CD14-positive monocyte (primary cell): ENCODE measurements around the gene CFAP299. TPM values are rescaled to one million over a fixed set of nuclear protein-coding genes. Genes with fewer than 3 reads are reported as not detected.

Source experiments
- DNase-seq, 3 donors: peaks; one replicate each; pipeline ENCODE4 v3.0.0-alpha.2; 2011 to 2022
- H2AFZ ChIP-seq: 2 replicates; pipeline ENCODE4 v1.6.0; 2012; ENCODE audit warnings: mild to moderate bottlenecking, low read depth, low read length, inconsistent platforms; ENCODE audit not compliant: insufficient read depth, poor library complexity, severe bottlenecking
- H3K27ac ChIP-seq, 2 donors: 1 replicate in 1 of 2; 2 replicates in 1 of 2; pipeline ENCODE4 v1.5.1; 2012 to 2013; ENCODE audit warnings: low read length in 2 of 2, control low read depth in 1 of 2, inconsistent platforms in 1 of 2, low read depth in 1 of 2, mild to moderate bottlenecking in 1 of 2
- H3K27me3 ChIP-seq, 2 donors: one replicate each; pipeline versions ENCODE4 v1.6.0 to v1.6.1; 2011 to 2013; ENCODE audit warnings: low read length in 2 of 2; ENCODE audit not compliant: control insufficient read depth in 2 of 2, insufficient read depth in 2 of 2
- H3K36me3 ChIP-seq, 2 donors: replicated peaks in 1 of 2; 1 replicate in 1 of 2; 2 replicates in 1 of 2; pipeline versions ENCODE4 v1.5.1 to v1.6.1; 2012 to 2013; ENCODE audit warnings: low read length in 2 of 2, control low read depth in 1 of 2, inconsistent platforms in 1 of 2, mild to moderate bottlenecking in 1 of 2; ENCODE audit not compliant: insufficient read depth in 2 of 2, control insufficient read depth in 1 of 2
- H3K4me1 ChIP-seq, 2 donors: 1 replicate in 1 of 2; 2 replicates in 1 of 2; pipeline versions ENCODE4 v1.5.1 to v1.6.1; 2012 to 2013; ENCODE audit warnings: low read length in 2 of 2, control low read depth in 1 of 2, inconsistent platforms in 1 of 2, mild to moderate bottlenecking in 1 of 2, moderate library complexity in 1 of 2; ENCODE audit not compliant: insufficient read depth in 2 of 2, control insufficient read depth in 1 of 2
- H3K4me2 ChIP-seq: replicated peaks from 2 replicates; pipeline ENCODE3; 2012; ENCODE audit warnings: low read length, moderate library complexity, mild to moderate bottlenecking; ENCODE audit not compliant: poor library complexity, severe bottlenecking; ENCODE audit errors: extremely low read depth
- H3K4me3 ChIP-seq, 3 experiments: fragments of 200-600 bp in 1 of 3; sonication (generic) in 1 of 3; replicated peaks in 1 of 3; 1 replicate in 2 of 3; 2 replicates in 1 of 3; pipeline ENCODE4 v1.5.1; 2011 to 2013; ENCODE audit warnings: low read length in 3 of 3, mild to moderate bottlenecking in 3 of 3, control low read depth in 2 of 3, low read depth in 2 of 3, inconsistent platforms in 1 of 3, moderate library complexity in 1 of 3
- H3K79me2 ChIP-seq: 2 replicates; pipeline ENCODE4 v1.6.0; 2012; ENCODE audit warnings: mild to moderate bottlenecking, control low read depth, inconsistent platforms, low read length, moderate library complexity; ENCODE audit not compliant: insufficient read depth
- H3K9ac ChIP-seq: 2 replicates; pipeline ENCODE4 v1.6.0; 2017; ENCODE audit warnings: low read length, mild to moderate bottlenecking; ENCODE audit not compliant: insufficient read depth, poor library complexity, severe bottlenecking
- H3K9me3 ChIP-seq, 2 donors: replicated peaks in 1 of 2; 1 replicate in 1 of 2; 2 replicates in 1 of 2; pipeline versions ENCODE4 v1.5.1 to v1.6.1; 2012 to 2013; ENCODE audit warnings: low read length in 2 of 2, control low read depth in 1 of 2; ENCODE audit not compliant: control insufficient read depth in 1 of 2, insufficient read depth in 1 of 2
- H4K20me1 ChIP-seq: 2 replicates; pipeline ENCODE4 v1.6.0; 2012; ENCODE audit warnings: mild to moderate bottlenecking, low read length, control low read depth, moderate library complexity; ENCODE audit not compliant: insufficient read depth
- H3K27ac Mint-ChIP-seq, 7 donors: one replicate each; pipeline ENCODE4 v1.8.0; 2020; ENCODE audit warnings: mild to moderate bottlenecking in 7 of 7, mixed read lengths in 7 of 7, moderate library complexity in 6 of 7, inconsistent platforms in 2 of 7
- H3K27me3 Mint-ChIP-seq, 3 donors: one replicate each; pipeline ENCODE4 v1.8.0; 2021 to 2022; ENCODE audit warnings: low read depth in 3 of 3, mild to moderate bottlenecking in 3 of 3, mixed read lengths in 3 of 3, moderate library complexity in 3 of 3, inconsistent platforms in 1 of 3
- H3K36me3 Mint-ChIP-seq, 2 donors: one replicate each; pipeline ENCODE4 v1.8.0; 2020; ENCODE audit warnings: mixed read lengths in 2 of 2, inconsistent platforms in 1 of 2, mild to moderate bottlenecking in 1 of 2
- H3K4me1 Mint-ChIP-seq: one replicate; pipeline ENCODE4 v1.8.0; 2020; ENCODE audit warnings: mild to moderate bottlenecking, mixed read lengths
- H3K4me3 Mint-ChIP-seq, 2 donors: one replicate each; pipeline ENCODE4 v1.8.0; 2020; ENCODE audit warnings: mild to moderate bottlenecking in 2 of 2, mixed read lengths in 2 of 2, moderate library complexity in 1 of 2
- H3K9me3 Mint-ChIP-seq, 7 donors: one replicate each; pipeline ENCODE4 v1.8.0; 2020 to 2022; ENCODE audit warnings: mixed read lengths in 7 of 7, mild to moderate bottlenecking in 6 of 7, moderate library complexity in 6 of 7, inconsistent platforms in 2 of 7
- WGBS: methylation state at CpG from one replicate; pipeline ENCODE4 v1.1.5; 2013; ENCODE audit warnings: missing lambda C conversion rate; ENCODE audit not compliant: insufficient coverage; 5-methylcytosine and 5-hydroxymethylcytosine counted together
- intact Hi-C, 2 donors: fragments of 100-400 bp; cut with micrococcal nuclease; formaldehyde crosslinking; loops; one replicate each; pipeline versions ENCODE4 v1.15.0 to v1.15.1; 2023
- polyA plus RNA-seq, 3 donors: library from polyadenylated mRNA; depleted of rRNA in 1 of 3; unstranded in 2 of 3; stranded (reverse) in 1 of 3; fragments of 300-500 nt in 2 of 3; fragments of >200 nt in 1 of 3; fragmentation: Illumina TruSeq in 2 of 3; gene quantifications; 1 replicate in 2 of 3; 2 replicates in 1 of 3; pipeline ENCODE4 v1.2.3, GENCODE V29; 2012 to 2021
- TF ChIP-seq, protein P1 (sequence below): fragments of 200-600 bp; IDR thresholded peaks from one replicate; pipeline ENCODE4 v1.8.0; 2022; ENCODE audit warnings: antibody characterized with exemption, mild to moderate bottlenecking

Gene CFAP299
- polyA plus RNA-seq, 3 donors, result not detected

GRCh38 chr4:80852061-80852460 lies 516.5 kb downstream of the CFAP299 start:
- Histone ChIP-seq H4K20me1 (no peaks in the 10 kb centered on the region), H3K9me3 (no peaks in the 10 kb centered on the region), H3K4me3 (no peak overlapping the region), H3K9ac (no peak overlapping the region), H3K4me1 (no peaks in the 10 kb centered on the region), H3K79me2 (no peaks in the 10 kb centered on the region), H3K27me3 (no peaks in the 10 kb centered on the region), H3K36me3 (no peaks in the 10 kb centered on the region), H3K4me2 (no peak overlapping the region), H3K27ac (no peak overlapping the region), H2AFZ (no peak overlapping the region)
- Mint-ChIP-seq H3K4me1 (no peaks in the 10 kb centered on the region), H3K27ac (no peak overlapping the region), H3K9me3 (peaks cover 0 to 9% (median 2%) of the 10 kb centered on the region in 7 donors), H3K27me3 (no peaks in the 10 kb centered on the region), H3K4me3 (no peak overlapping the region), H3K36me3 (no peaks in the 10 kb centered on the region)
- TF ChIP-seq, protein P1, sequence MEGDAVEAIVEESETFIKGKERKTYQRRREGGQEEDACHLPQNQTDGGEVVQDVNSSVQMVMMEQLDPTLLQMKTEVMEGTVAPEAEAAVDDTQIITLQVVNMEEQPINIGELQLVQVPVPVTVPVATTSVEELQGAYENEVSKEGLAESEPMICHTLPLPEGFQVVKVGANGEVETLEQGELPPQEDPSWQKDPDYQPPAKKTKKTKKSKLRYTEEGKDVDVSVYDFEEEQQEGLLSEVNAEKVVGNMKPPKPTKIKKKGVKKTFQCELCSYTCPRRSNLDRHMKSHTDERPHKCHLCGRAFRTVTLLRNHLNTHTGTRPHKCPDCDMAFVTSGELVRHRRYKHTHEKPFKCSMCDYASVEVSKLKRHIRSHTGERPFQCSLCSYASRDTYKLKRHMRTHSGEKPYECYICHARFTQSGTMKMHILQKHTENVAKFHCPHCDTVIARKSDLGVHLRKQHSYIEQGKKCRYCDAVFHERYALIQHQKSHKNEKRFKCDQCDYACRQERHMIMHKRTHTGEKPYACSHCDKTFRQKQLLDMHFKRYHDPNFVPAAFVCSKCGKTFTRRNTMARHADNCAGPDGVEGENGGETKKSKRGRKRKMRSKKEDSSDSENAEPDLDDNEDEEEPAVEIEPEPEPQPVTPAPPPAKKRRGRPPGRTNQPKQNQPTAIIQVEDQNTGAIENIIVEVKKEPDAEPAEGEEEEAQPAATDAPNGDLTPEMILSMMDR, result no peak
- intact Hi-C loops, result no loop called here
- WGBS, result no CpG with 5 or more reads among the region's 2 CpGs
- DNase-seq, result no peak

DNA sequence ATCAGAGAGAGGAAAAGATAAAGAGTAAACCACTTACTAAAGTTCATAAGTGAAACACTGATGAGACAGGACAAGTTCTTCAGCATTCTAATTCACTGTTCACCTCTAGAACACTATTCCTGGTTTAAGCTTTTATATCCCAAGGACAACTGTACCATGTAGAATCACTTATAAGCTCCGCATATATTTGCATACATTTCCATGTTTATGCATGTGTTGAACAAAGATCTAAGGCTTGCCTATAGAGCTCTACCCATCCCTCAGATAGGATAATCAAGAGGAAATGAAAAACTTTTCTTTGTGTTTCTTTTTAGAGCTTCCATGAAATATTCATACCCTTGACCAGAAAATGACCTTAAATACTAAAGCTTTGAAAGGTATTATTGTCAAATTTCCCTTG lies 538.0 kb downstream of the CFAP299 start:
- Histone ChIP-seq H3K4me1 (no peaks in the 10 kb centered on the region), H3K27ac (no peak overlapping the region), H4K20me1 (no peaks in the 10 kb centered on the region), H2AFZ (no peak overlapping the region), H3K79me2 (no peaks in the 10 kb centered on the region), H3K9me3 (peaks cover 0 to 3% of the 10 kb centered on the region in 2 donors), H3K4me2 (no peak overlapping the region), H3K4me3 (no peak overlapping the region), H3K36me3 (no peaks in the 10 kb centered on the region), H3K9ac (no peak overlapping the region), H3K27me3 (no peaks in the 10 kb centered on the region)
- Mint-ChIP-seq H3K9me3 (peaks cover 0 to 9% (median 3%) of the 10 kb centered on the region in 7 donors), H3K4me3 (no peak overlapping the region), H3K27ac (no peak overlapping the region), H3K27me3 (no peaks in the 10 kb centered on the region), H3K4me1 (no peaks in the 10 kb centered on the region), H3K36me3 (no peaks in the 10 kb centered on the region)
- intact Hi-C loops, result no loop called here
- TF ChIP-seq, protein P1, result no peak
- WGBS, result no CpG with 5 or more reads among the region's 1 CpG
- no peak for DNase-seq
